GM18505 (cell line): Measurements from ENCODE around the gene UQCC3.
"Not testable (repeated sequence)": the region's sequence is repeated elsewhere in the genome, so short reads cannot be mapped to it uniquely, and the experiment has no call there.

ENCODE experiments used
- ATAC-seq: cut with Tn5 transposase; IDR thresholded peaks from one replicate; pipeline ENCODE4 v1.9.1; 2021; ENCODE audit not compliant: unreplicated experiment
- POLR2A ChIP-seq: IDR thresholded peaks from 4 replicates; pipeline ENCODE4 v1.6.1; 2011; ENCODE audit warnings: borderline replicate concordance; ENCODE audit not compliant: insufficient read depth, insufficient read length; ENCODE audit errors: extremely low read depth

Gene UQCC3

DNA sequence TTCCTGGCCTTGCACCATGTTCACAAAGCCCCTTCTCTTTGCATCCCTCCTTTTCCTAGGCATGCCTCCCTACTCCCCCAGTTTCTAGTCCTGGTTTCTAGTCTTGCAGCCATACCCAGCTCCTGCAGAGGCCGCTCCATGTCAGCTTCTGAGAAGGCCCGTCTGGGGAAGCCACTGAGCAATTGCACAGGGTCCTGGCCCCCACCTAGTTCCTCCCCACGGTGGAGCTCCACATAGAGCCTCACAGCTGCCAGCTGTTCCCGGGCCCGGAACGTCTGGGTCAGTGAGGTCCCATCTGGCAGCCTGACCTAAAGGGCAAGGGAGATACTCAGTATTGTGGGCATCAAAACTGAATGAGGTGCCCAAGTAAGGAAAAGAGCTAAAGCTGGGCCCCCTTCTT, 5.2 kb downstream of the UQCC3 start:
- peak; percentile 19 for TF ChIP-seq POLR2A
- ATAC-seq, result no peak

- TF ChIP-seq POLR2A, result no peak
- no peak for ATAC-seq
Measured at GRCh38 chr11:62677156-62677555, 5.7 kb downstream of the UQCC3 start.

GRCh38 chr11:62677714-62678113, 6.2 kb downstream of the UQCC3 start:
- ATAC-seq, result no peak
- no peak for TF ChIP-seq POLR2A

GRCh38 chr11:62678433-62678769, 6.9 kb downstream of the UQCC3 start:
- no peak for TF ChIP-seq POLR2A
- no peak for ATAC-seq

- TF ChIP-seq POLR2A, result peak; percentile 88
- ATAC-seq, result peak; percentile 59
Measured at GRCh38 chr11:62678770-62679696, 7.6 kb downstream of the UQCC3 start, which contains the start of gene UBXN1. Gene UBXN1, minus strand, starts transcription at chr11:62679073. Its CDS starts 150 bp downstream, at chr11:62678923.

- peak; percentile 50 for ATAC-seq
- no peak for TF ChIP-seq POLR2A
Measured at GRCh38 chr11:62680825-62681240, 9.4 kb downstream of the UQCC3 start.

GRCh38 chr11:62682518-62682917, 11.0 kb downstream of the UQCC3 start:
- no peak for TF ChIP-seq POLR2A
- ATAC-seq, result no peak

DNA sequence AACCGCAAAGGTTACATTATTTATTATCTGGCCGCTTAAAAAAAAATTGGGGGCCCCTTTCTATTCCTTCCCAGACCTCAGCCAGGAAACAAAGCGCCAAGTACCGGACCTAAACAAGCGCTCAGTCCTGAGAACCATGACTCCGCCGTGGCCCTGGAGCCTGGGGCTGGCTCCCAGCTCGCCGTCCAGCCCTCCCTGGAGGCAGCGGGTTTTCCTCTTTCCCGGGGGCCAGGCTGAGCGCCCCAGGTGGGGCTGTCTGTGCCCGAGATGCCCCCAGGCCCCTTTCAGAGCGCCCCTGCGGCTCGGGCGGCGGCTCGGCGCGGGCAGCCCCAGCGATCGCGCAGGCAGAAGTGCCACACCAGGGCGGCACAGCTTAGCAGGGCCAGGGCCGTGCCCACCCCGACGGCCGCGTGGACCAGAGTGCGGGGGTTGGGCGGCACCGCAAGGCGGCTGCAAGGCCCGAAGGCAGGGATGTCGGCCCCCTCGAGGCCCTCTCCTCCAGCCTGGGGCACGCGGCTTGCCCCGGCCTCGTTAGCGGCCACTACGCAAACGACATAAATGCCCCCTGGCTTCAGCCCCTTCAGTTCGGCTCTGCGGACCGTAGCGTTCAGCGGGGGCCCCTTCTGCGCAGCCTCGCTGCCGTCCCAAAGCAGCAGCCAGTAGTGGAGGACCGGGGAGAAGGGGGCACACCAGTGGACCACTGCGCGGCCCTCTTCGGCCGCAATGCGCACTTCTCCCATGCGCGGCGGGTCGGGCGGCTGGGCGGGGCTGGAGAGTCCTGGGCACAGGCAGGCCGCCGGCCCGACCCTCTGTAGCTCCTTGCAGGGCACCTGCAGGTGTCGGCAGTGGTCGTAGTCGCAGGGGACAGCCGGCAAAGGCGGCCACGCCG, 16.3 kb downstream of the UQCC3 start:
- ATAC-seq, result no peak
- no peak for TF ChIP-seq POLR2A

- ATAC-seq, result no peak
- no peak for TF ChIP-seq POLR2A
Measured at GRCh38 chr11:62688491-62688890, 17.0 kb downstream of the UQCC3 start.

DNA sequence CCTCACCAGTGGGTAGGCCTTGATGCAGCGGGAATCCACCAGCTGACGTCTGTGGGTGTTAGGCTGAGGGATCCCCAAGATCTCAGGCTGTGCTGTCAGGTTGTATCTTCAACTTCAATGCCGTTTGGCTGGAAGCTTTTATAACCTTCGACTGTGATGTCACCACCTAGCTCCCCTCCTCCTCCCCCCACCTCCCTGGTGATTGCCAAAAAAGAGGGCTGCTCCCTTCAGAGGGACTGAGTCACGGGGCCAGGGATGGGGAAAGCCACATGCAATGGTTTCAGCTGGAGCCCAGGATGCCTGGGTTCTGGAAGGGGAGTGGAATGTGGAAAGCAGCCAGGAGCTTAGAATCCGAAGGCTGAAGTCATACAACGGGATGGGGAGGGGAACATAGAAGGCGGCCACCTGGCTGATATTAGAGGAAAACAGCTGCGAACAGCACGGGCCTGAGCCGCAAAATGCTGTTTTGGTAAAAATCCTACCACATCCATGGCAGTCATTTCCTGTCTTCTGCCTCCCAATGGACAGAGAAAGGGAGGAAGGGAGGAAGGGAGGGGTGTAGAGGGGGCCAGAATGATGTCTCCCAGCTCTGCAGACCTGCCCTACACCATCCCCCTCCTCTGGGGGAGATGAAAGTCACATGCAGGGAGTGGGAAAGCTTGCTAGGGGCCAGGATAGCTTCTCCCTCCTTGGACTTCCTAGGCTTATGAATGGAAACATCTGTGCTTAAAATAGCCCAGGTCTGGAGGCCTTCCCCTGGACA, 18.1 kb downstream of the UQCC3 start, which contains the start of gene LRRN4CL:
Gene LRRN4CL (minus strand): TSS at position 110 of the 763 bp plus-strand sequence. CDS start 1,022 bp downstream, outside the sequence.
- ATAC-seq, result no peak
- TF ChIP-seq POLR2A, result no peak

DNA sequence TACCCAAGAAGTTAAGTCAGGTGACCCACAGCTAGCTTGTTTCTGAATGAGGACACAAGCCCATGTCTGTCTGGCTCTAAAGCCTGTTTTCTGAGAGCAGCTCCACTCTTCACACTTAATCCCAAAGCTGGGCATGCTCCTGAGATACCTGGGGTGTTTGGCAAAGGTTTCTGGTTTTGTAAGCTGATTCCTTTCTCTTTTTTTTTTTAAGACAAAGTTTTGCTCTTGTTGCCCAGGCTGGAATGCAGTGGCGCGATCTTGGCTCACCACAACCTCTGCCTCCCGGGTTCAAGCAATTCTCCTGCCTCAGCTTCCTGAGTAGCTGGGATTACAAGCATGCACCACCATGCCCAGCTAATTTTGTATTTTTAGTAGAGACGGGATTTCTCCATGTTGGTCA, 22.2 kb downstream of the UQCC3 start:
- not testable (repeated sequence) for ATAC-seq

- ATAC-seq, result no peak
- no peak for TF ChIP-seq POLR2A
Measured at GRCh38 chr11:62694455-62695167, 23.1 kb downstream of the UQCC3 start.
